Hematopoietic multipotent progenitor cell treated with erythropoietin and hydrocortisone succinate and interleukin-3 and kit ligand, for 6 days (in vitro differentiated cells): ENCODE results near the gene SCD.
"Not testable (repeated sequence)": the region's sequence is repeated elsewhere in the genome, so short reads cannot be mapped to it uniquely, and the experiment has no call there.

ENCODE experiments used
- DNase-seq: peaks from one replicate; pipeline ENCODE4 v3.0.0-alpha.2; 2015

SCD gene

GRCh38 chr10:100346765-100347567 lies at the start of gene SCD:
SCD (plus strand) TSS chr10:100347233; CDS start chr10:100347505, 272 bp downstream.
- peak; percentile 98 for DNase-seq

- no peak for DNase-seq
Measured at GRCh38 chr10:100297242-100297641, 49.8 kb upstream of the SCD start.

- DNase-seq = not testable (repeated sequence)
Measured at GRCh38 chr10:100301123-100301522, 45.9 kb upstream of the SCD start.

- peak; percentile 77 for DNase-seq
Measured at GRCh38 chr10:100303724-100304319, 43.2 kb upstream of the SCD start.

- DNase-seq = no peak
Measured at GRCh38 chr10:100304414-100304813, 42.6 kb upstream of the SCD start.

- no peak for DNase-seq
Measured at GRCh38 chr10:100306861-100307260, 40.2 kb upstream of the SCD start.

GRCh38 chr10:100307684-100308083 lies 39.3 kb upstream of the SCD start:
- DNase-seq = no peak

GRCh38 chr10:100311298-100311697 lies 35.7 kb upstream of the SCD start:
- no peak for DNase-seq

GRCh38 chr10:100315615-100316014 lies 31.4 kb upstream of the SCD start:
- no peak for DNase-seq

- DNase-seq = no peak
Measured at GRCh38 chr10:100318207-100318606, 28.8 kb upstream of the SCD start.

- DNase-seq = no peak
Measured at GRCh38 chr10:100319707-100320402, 27.2 kb upstream of the SCD start.

GRCh38 chr10:100325158-100325557 lies 21.9 kb upstream of the SCD start:
- peak; percentile 51 for DNase-seq

GRCh38 chr10:100327007-100327717 lies 19.9 kb upstream of the SCD start:
- DNase-seq = peak; percentile 74

GRCh38 chr10:100327718-100328009 lies 19.4 kb upstream of the SCD start:
- DNase-seq = no peak

- no peak for DNase-seq
Measured at GRCh38 chr10:100328198-100328597, 18.8 kb upstream of the SCD start.

GRCh38 chr10:100330079-100330478 lies 17.0 kb upstream of the SCD start, which contains the start of gene PKD2L1:
PKD2L1 (minus strand) TSS chr10:100330228; CDS start chr10:100330103, 125 bp downstream.
- no peak for DNase-seq

GRCh38 chr10:100333106-100333505 lies 13.9 kb upstream of the SCD start:
- DNase-seq = no peak

GRCh38 chr10:100333661-100334440 lies 13.2 kb upstream of the SCD start:
- no peak for DNase-seq

- DNase-seq = no peak
Measured at GRCh38 chr10:100334762-100335161, 12.3 kb upstream of the SCD start.

- peak; percentile 86 for DNase-seq
Measured at GRCh38 chr10:100338434-100339036, 8.5 kb upstream of the SCD start.

GRCh38 chr10:100339236-100339635 lies 7.8 kb upstream of the SCD start:
- no peak for DNase-seq
